Stimulated activated CD8-positive, alpha-beta memory T cell treated with anti-CD3 and anti-CD28 coated beads, Interleukin-7, amount 100 ng/mL, for 48 hours (primary cell): ENCODE results near the gene BAG5.
"Not testable (repeated sequence)": the region's sequence is repeated elsewhere in the genome, so short reads cannot be mapped to it uniquely, and the experiment has no call there.

Source experiments
- DNase-seq, 2 donors: peaks; one replicate each; pipeline ENCODE4 v3.0.0-alpha.2; 2020; ENCODE audit warnings: low read depth in 1 of 2; ENCODE audit errors: extremely low read depth in 1 of 2

BAG5 gene

GRCh38 chr14:103562429-103563225 is at the start of gene BAG5, which contains the start of gene COA8:
BAG5 (minus strand) TSS chr14:103562657; CDS start chr14:103561164, 1,493 bp downstream.
COA8 (plus strand) TSS chr14:103562960; CDS start chr14:103563002, 42 bp downstream.
- peak; percentile 82 to 84 for DNase-seq

GRCh38 chr14:103611215-103611614 is 48.8 kb upstream of the BAG5 start:
- DNase-seq: no peak

- not testable (repeated sequence) for DNase-seq
Measured at GRCh38 chr14:103609081-103609480, 46.6 kb upstream of the BAG5 start.

GRCh38 chr14:103607822-103608221 is 45.4 kb upstream of the BAG5 start:
- DNase-seq: no peak

GRCh38 chr14:103606963-103607668 is 44.7 kb upstream of the BAG5 start:
- DNase-seq: peak; percentile 36 to 42

GRCh38 chr14:103604620-103605019 is 42.2 kb upstream of the BAG5 start:
- no peak for DNase-seq

- no peak for DNase-seq
Measured at GRCh38 chr14:103600503-103600902, 38.0 kb upstream of the BAG5 start.

GRCh38 chr14:103597623-103598377 is 35.3 kb upstream of the BAG5 start:
- DNase-seq: peak in 1 of 2 donors; percentile 11

GRCh38 chr14:103594265-103594664 is 31.8 kb upstream of the BAG5 start:
- no peak for DNase-seq

GRCh38 chr14:103593577-103593976 is 31.1 kb upstream of the BAG5 start:
- no peak for DNase-seq

GRCh38 chr14:103584326-103584915 is 22.0 kb upstream of the BAG5 start:
- no peak for DNase-seq

- no peak for DNase-seq
Measured at GRCh38 chr14:103581954-103582703, 19.7 kb upstream of the BAG5 start.

- DNase-seq: no peak
Measured at GRCh38 chr14:103581206-103581605, 18.7 kb upstream of the BAG5 start.

- no peak for DNase-seq
Measured at GRCh38 chr14:103578401-103579075, 16.1 kb upstream of the BAG5 start.

- no peak for DNase-seq
Measured at GRCh38 chr14:103576371-103577024, 14.0 kb upstream of the BAG5 start.

GRCh38 chr14:103574707-103575285 is 12.3 kb upstream of the BAG5 start:
- no peak for DNase-seq

- no peak for DNase-seq
Measured at GRCh38 chr14:103574104-103574503, 11.6 kb upstream of the BAG5 start.

- DNase-seq: no peak
Measured at GRCh38 chr14:103569408-103569807, 7.0 kb upstream of the BAG5 start.

GRCh38 chr14:103568952-103569351 is 6.5 kb upstream of the BAG5 start:
- DNase-seq: no peak
